Left lung (tissue), 10 donors: ENCODE measurements around the gene SNX7. TPM values are rescaled to one million over a fixed set of nuclear protein-coding genes. Genes with fewer than 3 reads are reported as not detected.

ENCODE experiments used
- ATAC-seq: fragments of 200-7000 bp; cut with Tn5 transposase; one replicate; pipeline ENCODE4 v1.9.1; 2020; ENCODE audit warnings: moderate library complexity
- DNase-seq, 4 donors: peaks; one replicate each; pipeline ENCODE4 v3.0.0-alpha.2; 2013 to 2020
- H3K27ac ChIP-seq, 2 donors: fragments of 200-600 bp; sonication (generic) in 1 of 2; one replicate each; pipeline versions ENCODE4 v1.5.0 to v1.8.0; 2020 to 2021
- H3K27me3 ChIP-seq, 2 donors: fragments of 200-600 bp; sonication (generic) in 1 of 2; one replicate each; pipeline versions ENCODE4 v1.5.0 to v1.8.0; 2020 to 2021
- H3K36me3 ChIP-seq, 2 donors: fragments of 200-600 bp; sonication (generic) in 1 of 2; one replicate each; pipeline versions ENCODE4 v1.5.0 to v1.8.0; 2020 to 2021
- H3K4me1 ChIP-seq, 2 donors: fragments of 200-600 bp; one replicate each; pipeline ENCODE4 v1.8.0; 2021
- H3K4me3 ChIP-seq, 2 donors: fragments of 200-600 bp; sonication (generic) in 1 of 2; one replicate each; pipeline versions ENCODE4 v1.5.0 to v1.8.0; 2020 to 2021; ENCODE audit warnings: mild to moderate bottlenecking in 1 of 2
- H3K9me3 ChIP-seq, 2 donors: fragments of 200-600 bp; sonication (generic) in 1 of 2; one replicate each; pipeline versions ENCODE4 v1.5.0 to v1.8.0; 2020 to 2021
- CTCF ChIP-seq, 2 donors: fragments of 200-600 bp; sonication (generic) in 1 of 2; IDR thresholded peaks; one replicate each; pipeline versions ENCODE4 v1.5.0 to v1.8.0; 2021; ENCODE audit warnings: antibody characterized with exemption in 2 of 2
- intact Hi-C, 2 donors: fragments of 100-400 bp; cut with DNase I; formaldehyde crosslinking; loops; one replicate each; pipeline versions ENCODE4 v1.11.2 to v1.14.2; 2022
- polyA plus RNA-seq, 6 donors: library from polyadenylated mRNA; unstranded; fragments of 120-200 nt; gene quantifications; one replicate each; pipeline ENCODE4 v1.2.1, GENCODE V29; 2013; ENCODE audit not compliant: insufficient read length in 6 of 6
- total RNA-seq, 2 donors: library from RNA; stranded (reverse); fragmentation: NEBNext Ultra II Directional; extraction: Animal tissue kit (Norgen Biotek cat#: 25700); gene quantifications; one replicate each; pipeline ENCODE4 v1.2.1, GENCODE V29; 2021
- donor health status: DM: no; HTN: yes; CAD: no.
- donor health status: DM: no; HTN: no; CAD: no.

SNX7 gene
- total and polyA plus RNA-seq, 8 donors, result 16.5 to 39.4 (median 32.2) TPM

GRCh38 chr1:98754176-98754575, 92.7 kb downstream of the SNX7 start:
- ATAC-seq (no peak), DNase-seq (no peak)
- H3K27me3 ChIP-seq, result no peaks in the 10 kb centered on the region
- no peaks in the 10 kb centered on the region for H3K9me3 ChIP-seq
- TF ChIP-seq CTCF (IDR thresholded peaks at IDR 0.05), result no peak
- no peaks in the 10 kb centered on the region for H3K4me1 ChIP-seq
- intact Hi-C loops, result no loop called here
- H3K4me3 ChIP-seq, result no peak overlapping the region
- H3K36me3 ChIP-seq, result no peaks in the 10 kb centered on the region
- no peak overlapping the region for H3K27ac ChIP-seq

GRCh38 chr1:98761219-98761865, 99.8 kb downstream of the SNX7 start:
- intact Hi-C loops, result no loop called here
- DNase-seq (no peak), ATAC-seq (no peak)
- Histone ChIP-seq H3K36me3 (no peaks in the 10 kb centered on the region), H3K27me3 (no peaks in the 10 kb centered on the region), H3K27ac (no peak overlapping the region), H3K4me3 (no peak overlapping the region), H3K9me3 (no peaks in the 10 kb centered on the region), H3K4me1 (no peaks in the 10 kb centered on the region)
- TF ChIP-seq CTCF (IDR thresholded peaks at IDR 0.05), result no peak

GRCh38 chr1:98763488-98764150, 102.1 kb downstream of the SNX7 start:
- intact Hi-C loops, result no loop called here
- Histone ChIP-seq H3K4me1 (no peaks in the 10 kb centered on the region), H3K9me3 (no peaks in the 10 kb centered on the region), H3K36me3 (no peaks in the 10 kb centered on the region), H3K4me3 (no peak overlapping the region), H3K27me3 (no peaks in the 10 kb centered on the region), H3K27ac (no peak overlapping the region)
- no peak for TF ChIP-seq CTCF (IDR thresholded peaks at IDR 0.05)
- no peak for ATAC-seq
- DNase-seq, result no peak

GRCh38 chr1:98764485-98764884, 103.0 kb downstream of the SNX7 start:
- no peaks in the 10 kb centered on the region for H3K36me3 ChIP-seq
- no peaks in the 10 kb centered on the region for H3K4me1 ChIP-seq
- H3K9me3 ChIP-seq, result no peaks in the 10 kb centered on the region
- H3K27me3 ChIP-seq, result no peaks in the 10 kb centered on the region
- TF ChIP-seq CTCF (IDR thresholded peaks at IDR 0.05), result no peak
- DNase-seq (no peak), ATAC-seq (no peak)
- H3K27ac ChIP-seq, result no peak overlapping the region
- intact Hi-C loops, result no loop called here
- no peak overlapping the region for H3K4me3 ChIP-seq

GRCh38 chr1:98766255-98766654, 104.7 kb downstream of the SNX7 start:
- Histone ChIP-seq H3K9me3 (no peaks in the 10 kb centered on the region), H3K4me3 (no peak overlapping the region), H3K27me3 (no peaks in the 10 kb centered on the region), H3K36me3 (no peaks in the 10 kb centered on the region), H3K4me1 (no peaks in the 10 kb centered on the region), H3K27ac (no peak overlapping the region)
- TF ChIP-seq CTCF (IDR thresholded peaks at IDR 0.05), result no peak
- no peak for DNase-seq
- intact Hi-C loops, result no loop called here
- no peak for ATAC-seq
